ENCODE data around the gene PPFIBP2.

PPFIBP2 gene

GRCh38 chr11:7551571-7551970 is 37.8 kb downstream of the PPFIBP2 start:
- DNase-seq (ENCODE audit: low read depth in 3 of 3) = no peak

GRCh38 chr11:7552666-7553065 is 38.9 kb downstream of the PPFIBP2 start:
- DNase-seq (ENCODE audit: low read depth in 3 of 3) = no peak

- DNase-seq (ENCODE audit: low read depth in 3 of 3) = no peak
Measured at GRCh38 chr11:7555052-7555699, 41.4 kb downstream of the PPFIBP2 start.

- no peak for DNase-seq (ENCODE audit: low read depth in 3 of 3)
Measured at GRCh38 chr11:7558046-7558445, 44.2 kb downstream of the PPFIBP2 start.

GRCh38 chr11:7559398-7560283 is 45.8 kb downstream of the PPFIBP2 start:
- no peak for DNase-seq (ENCODE audit: low read depth in 3 of 3)

GRCh38 chr11:7561562-7561961 is 47.8 kb downstream of the PPFIBP2 start:
- DNase-seq (ENCODE audit: low read depth in 3 of 3) = no peak

- no peak for DNase-seq (ENCODE audit: low read depth in 3 of 3)
Measured at GRCh38 chr11:7563281-7563680, 49.5 kb downstream of the PPFIBP2 start.

GRCh38 chr11:7564803-7565202 is 51.0 kb downstream of the PPFIBP2 start:
- no peak for DNase-seq (ENCODE audit: low read depth in 3 of 3)

- no peak for DNase-seq (ENCODE audit: low read depth in 3 of 3)
Measured at GRCh38 chr11:7567311-7567710, 53.5 kb downstream of the PPFIBP2 start.

- no peak for DNase-seq (ENCODE audit: low read depth in 3 of 3)
Measured at GRCh38 chr11:7569044-7569443, 55.2 kb downstream of the PPFIBP2 start.

- DNase-seq (ENCODE audit: low read depth in 3 of 3) = no peak
Measured at GRCh38 chr11:7570241-7570640, 56.4 kb downstream of the PPFIBP2 start.

GRCh38 chr11:7570938-7571521 is 57.2 kb downstream of the PPFIBP2 start:
- no peak for DNase-seq (ENCODE audit: low read depth in 3 of 3)

GRCh38 chr11:7571640-7572000 is 57.8 kb downstream of the PPFIBP2 start:
- DNase-seq (ENCODE audit: low read depth in 3 of 3) = no peak

- no peak for DNase-seq (ENCODE audit: low read depth in 3 of 3)
Measured at GRCh38 chr11:7572001-7572712, 58.4 kb downstream of the PPFIBP2 start.

GRCh38 chr11:7573193-7573557 is 59.4 kb downstream of the PPFIBP2 start:
- DNase-seq (ENCODE audit: low read depth in 3 of 3) = no peak

- DNase-seq (ENCODE audit: low read depth in 3 of 3) = no peak
Measured at GRCh38 chr11:7573558-7574296, 59.9 kb downstream of the PPFIBP2 start.

GRCh38 chr11:7574491-7575130 is 60.8 kb downstream of the PPFIBP2 start:
- DNase-seq (ENCODE audit: low read depth in 3 of 3) = no peak

GRCh38 chr11:7575841-7576725 is 62.3 kb downstream of the PPFIBP2 start:
- DNase-seq (ENCODE audit: low read depth in 3 of 3) = peak in 1 of 3 experiments; percentile 36

- no peak for DNase-seq (ENCODE audit: low read depth in 3 of 3)
Measured at GRCh38 chr11:7576726-7577290, 63.0 kb downstream of the PPFIBP2 start.

Measured in stimulated activated CD4-positive, alpha-beta T cell treated with anti-CD3 and anti-CD28 coated beads, TNF-alpha, amount 100 ng/mL, for 24 hours (primary cell).